ENCODE measurements around the gene TIMP3.

The TIMP3 gene

GRCh38 chr22:32793589-32793988, 7.9 kb upstream of the TIMP3 start:
- H3K4me3 ChIP-seq (ENCODE audit: control insufficient read depth, low read depth, low read length): no peak overlapping the region
- TF ChIP-seq, protein P1, sequence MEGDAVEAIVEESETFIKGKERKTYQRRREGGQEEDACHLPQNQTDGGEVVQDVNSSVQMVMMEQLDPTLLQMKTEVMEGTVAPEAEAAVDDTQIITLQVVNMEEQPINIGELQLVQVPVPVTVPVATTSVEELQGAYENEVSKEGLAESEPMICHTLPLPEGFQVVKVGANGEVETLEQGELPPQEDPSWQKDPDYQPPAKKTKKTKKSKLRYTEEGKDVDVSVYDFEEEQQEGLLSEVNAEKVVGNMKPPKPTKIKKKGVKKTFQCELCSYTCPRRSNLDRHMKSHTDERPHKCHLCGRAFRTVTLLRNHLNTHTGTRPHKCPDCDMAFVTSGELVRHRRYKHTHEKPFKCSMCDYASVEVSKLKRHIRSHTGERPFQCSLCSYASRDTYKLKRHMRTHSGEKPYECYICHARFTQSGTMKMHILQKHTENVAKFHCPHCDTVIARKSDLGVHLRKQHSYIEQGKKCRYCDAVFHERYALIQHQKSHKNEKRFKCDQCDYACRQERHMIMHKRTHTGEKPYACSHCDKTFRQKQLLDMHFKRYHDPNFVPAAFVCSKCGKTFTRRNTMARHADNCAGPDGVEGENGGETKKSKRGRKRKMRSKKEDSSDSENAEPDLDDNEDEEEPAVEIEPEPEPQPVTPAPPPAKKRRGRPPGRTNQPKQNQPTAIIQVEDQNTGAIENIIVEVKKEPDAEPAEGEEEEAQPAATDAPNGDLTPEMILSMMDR (IDR thresholded peaks at IDR 0.05; ENCODE audit: control insufficient read depth, insufficient read depth, low read depth, low read length, missing control alignments): no peak
- no peak for DNase-seq (ENCODE audit: low read depth)

DNA sequence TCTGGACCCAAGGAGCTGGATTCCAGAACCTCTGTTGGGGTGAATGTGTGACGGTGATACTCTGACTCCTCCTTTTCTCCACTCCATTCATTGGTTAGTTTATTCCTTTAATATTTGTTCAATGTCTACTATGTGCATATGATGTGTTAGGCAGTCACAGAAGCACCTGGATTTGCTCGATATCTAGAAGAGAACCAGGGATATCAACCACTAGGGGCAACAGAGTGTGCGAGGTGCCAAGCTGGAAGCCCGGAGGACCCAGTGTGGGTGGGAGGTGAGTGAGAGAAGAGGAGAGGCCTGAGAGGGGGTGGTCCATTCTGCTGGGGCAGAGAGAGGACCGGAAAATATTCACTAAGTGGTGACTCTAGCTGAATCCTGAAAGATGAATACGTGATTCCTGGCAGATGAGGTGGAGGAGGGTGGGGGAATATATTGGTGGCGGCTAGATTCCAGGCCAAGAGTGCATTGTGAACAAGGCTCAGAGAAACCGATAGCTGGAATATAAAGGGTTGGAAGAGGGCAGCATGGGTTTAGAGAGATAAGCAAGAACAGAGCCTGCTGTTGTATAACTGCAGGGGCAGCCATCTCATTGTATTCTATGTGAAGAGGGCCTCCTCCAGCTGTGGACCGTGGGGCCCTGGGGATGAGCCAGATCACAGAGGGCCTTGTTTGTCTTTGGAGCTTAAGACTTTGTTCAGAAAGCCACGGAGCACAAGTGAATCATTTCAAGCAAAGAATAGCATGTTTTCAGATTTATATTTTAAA, 6.9 kb upstream of the TIMP3 start:
- no peak for DNase-seq (ENCODE audit: low read depth)
- no peak overlapping the region for H3K4me3 ChIP-seq (ENCODE audit: control insufficient read depth, low read depth, low read length)
- TF ChIP-seq, protein P1 (IDR thresholded peaks at IDR 0.05; ENCODE audit: control insufficient read depth, insufficient read depth, low read depth, low read length, missing control alignments): no peak

DNA sequence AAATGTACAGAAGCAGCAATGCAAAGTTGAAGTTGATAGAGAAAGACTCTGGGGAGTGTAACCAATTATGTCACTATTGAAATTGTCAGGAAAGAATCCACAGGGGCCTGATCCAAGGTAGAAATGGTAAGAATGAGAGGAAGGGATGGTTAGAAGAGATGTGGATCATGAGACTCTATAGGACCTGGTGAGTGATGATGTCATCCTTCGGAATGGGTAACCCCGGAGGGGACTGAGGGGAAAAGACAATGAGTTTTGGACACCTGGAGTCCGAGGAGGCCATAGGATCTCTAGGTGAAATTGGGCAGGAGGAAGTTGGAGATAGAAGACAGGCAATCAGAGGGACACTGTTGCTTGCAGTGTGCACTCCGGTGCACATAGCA, 6.3 kb upstream of the TIMP3 start:
- TF ChIP-seq, protein P1 (IDR thresholded peaks at IDR 0.05; ENCODE audit: control insufficient read depth, insufficient read depth, low read depth, low read length, missing control alignments): no peak
- no peak for DNase-seq (ENCODE audit: low read depth)
- H3K4me3 ChIP-seq (ENCODE audit: control insufficient read depth, low read depth, low read length): no peak overlapping the region

DNA sequence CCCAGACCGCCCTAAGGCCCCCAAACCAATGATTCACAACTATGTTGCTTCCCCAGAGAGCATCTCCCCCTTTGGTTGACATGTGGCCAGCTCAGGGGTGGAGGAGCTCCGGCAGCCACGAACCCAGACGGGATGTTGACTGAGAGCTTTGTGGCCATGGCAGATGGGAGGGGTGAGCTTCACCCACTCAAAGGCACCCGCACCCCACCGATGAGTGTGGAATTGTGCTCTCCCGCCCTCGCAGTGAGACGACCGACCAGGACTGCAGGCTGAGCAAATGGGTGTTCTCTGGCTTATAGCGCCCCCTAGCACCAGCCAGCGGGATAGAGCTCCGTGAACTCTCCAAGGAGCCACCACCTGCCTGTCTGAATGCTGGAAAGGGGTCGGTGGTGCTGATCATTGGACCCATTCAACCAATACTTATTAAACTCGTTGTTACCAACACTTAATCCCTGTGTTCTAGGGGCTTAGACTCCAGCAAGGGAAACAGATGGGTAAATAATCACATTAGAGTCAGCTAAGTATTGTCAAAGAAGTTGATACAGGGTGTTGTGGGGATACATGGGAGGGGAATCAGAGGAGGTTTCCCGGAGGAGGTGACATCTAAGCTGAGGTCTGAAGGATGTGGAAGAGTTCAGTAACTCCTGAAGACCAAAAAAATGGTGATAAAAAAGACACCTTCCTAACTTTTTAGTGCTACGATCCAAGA, 4.5 kb upstream of the TIMP3 start:
- peak; percentile 63 for DNase-seq (ENCODE audit: low read depth)
- TF ChIP-seq, protein P1 (IDR thresholded peaks at IDR 0.05; ENCODE audit: control insufficient read depth, insufficient read depth, low read depth, low read length, missing control alignments): peak; percentile 97
- H3K4me3 ChIP-seq (ENCODE audit: control insufficient read depth, low read depth, low read length): no peak overlapping the region

DNA sequence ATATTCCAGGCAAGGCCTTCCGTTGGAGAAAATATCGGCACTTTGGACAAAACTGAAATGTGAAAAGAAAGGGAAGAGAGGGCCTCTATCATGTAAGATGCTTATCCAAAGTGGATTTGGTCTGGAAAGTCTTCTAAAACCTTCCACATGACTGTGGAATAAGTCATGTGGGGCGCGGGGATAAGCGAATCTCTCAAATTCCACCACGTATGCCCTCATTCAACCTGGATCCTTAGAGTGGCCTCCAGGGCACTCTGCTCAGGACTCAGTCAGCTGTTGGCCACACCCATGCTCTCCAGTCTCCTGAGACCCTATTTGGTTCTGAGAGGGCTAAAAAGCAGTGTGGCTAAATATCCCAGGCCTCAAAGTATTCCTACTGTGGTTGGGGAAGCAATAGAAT, 2.0 kb upstream of the TIMP3 start:
- TF ChIP-seq, protein P1 (IDR thresholded peaks at IDR 0.05; ENCODE audit: control insufficient read depth, insufficient read depth, low read depth, low read length, missing control alignments): no peak
- H3K4me3 ChIP-seq (ENCODE audit: control insufficient read depth, low read depth, low read length): no peak overlapping the region
- DNase-seq (ENCODE audit: low read depth): no peak

GRCh38 chr22:32800158-32800882, 1.2 kb upstream of the TIMP3 start:
- no peak overlapping the region for H3K4me3 ChIP-seq (ENCODE audit: control insufficient read depth, low read depth, low read length)
- no peak for DNase-seq (ENCODE audit: low read depth)

More at GRCh38 chr22:32800158-32800882, 1.2 kb upstream of the TIMP3 start:
- TF ChIP-seq, protein P1 (IDR thresholded peaks at IDR 0.05; ENCODE audit: control insufficient read depth, insufficient read depth, low read depth, low read length, missing control alignments): no peak
